ENCODE data around the gene GRHL3. TPM values are rescaled to one million over a fixed set of nuclear protein-coding genes. Genes with fewer than 3 reads are reported as not detected.

GRHL3 gene
- total and polyA plus RNA-seq, 10 of the 15 experiments (the other 5 are each of a cell fraction or from before 2014, with no cell fraction given): 0.07 to 0.87 (median 0.34) TPM

GRCh38 chr1:24390924-24391782, 72.0 kb downstream of the GRHL3 start (continued):
- TF ChIP-seq, protein P1, sequence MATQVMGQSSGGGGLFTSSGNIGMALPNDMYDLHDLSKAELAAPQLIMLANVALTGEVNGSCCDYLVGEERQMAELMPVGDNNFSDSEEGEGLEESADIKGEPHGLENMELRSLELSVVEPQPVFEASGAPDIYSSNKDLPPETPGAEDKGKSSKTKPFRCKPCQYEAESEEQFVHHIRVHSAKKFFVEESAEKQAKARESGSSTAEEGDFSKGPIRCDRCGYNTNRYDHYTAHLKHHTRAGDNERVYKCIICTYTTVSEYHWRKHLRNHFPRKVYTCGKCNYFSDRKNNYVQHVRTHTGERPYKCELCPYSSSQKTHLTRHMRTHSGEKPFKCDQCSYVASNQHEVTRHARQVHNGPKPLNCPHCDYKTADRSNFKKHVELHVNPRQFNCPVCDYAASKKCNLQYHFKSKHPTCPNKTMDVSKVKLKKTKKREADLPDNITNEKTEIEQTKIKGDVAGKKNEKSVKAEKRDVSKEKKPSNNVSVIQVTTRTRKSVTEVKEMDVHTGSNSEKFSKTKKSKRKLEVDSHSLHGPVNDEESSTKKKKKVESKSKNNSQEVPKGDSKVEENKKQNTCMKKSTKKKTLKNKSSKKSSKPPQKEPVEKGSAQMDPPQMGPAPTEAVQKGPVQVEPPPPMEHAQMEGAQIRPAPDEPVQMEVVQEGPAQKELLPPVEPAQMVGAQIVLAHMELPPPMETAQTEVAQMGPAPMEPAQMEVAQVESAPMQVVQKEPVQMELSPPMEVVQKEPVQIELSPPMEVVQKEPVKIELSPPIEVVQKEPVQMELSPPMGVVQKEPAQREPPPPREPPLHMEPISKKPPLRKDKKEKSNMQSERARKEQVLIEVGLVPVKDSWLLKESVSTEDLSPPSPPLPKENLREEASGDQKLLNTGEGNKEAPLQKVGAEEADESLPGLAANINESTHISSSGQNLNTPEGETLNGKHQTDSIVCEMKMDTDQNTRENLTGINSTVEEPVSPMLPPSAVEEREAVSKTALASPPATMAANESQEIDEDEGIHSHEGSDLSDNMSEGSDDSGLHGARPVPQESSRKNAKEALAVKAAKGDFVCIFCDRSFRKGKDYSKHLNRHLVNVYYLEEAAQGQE (IDR thresholded peaks at IDR 0.05; ENCODE audit: low read depth, low read length): no peak
- TF ChIP-seq CHD2 (IDR thresholded peaks at IDR 0.05; ENCODE audit: borderline replicate concordance, low read depth, low read length): 0 out of 2 replicates have a peak, but pooled peaks have one; percentile 13
- TF ChIP-seq PBX3 (IDR thresholded peaks at IDR 0.05; ENCODE audit: insufficient replicate concordance, low read depth, low read length): no peak
- no peak for TF ChIP-seq FOXK2 (IDR thresholded peaks at IDR 0.05)
- TF ChIP-seq KLF5 (IDR thresholded peaks at IDR 0.05; ENCODE audit: partially characterized antibody): no peak
- TF ChIP-seq, protein P2, sequence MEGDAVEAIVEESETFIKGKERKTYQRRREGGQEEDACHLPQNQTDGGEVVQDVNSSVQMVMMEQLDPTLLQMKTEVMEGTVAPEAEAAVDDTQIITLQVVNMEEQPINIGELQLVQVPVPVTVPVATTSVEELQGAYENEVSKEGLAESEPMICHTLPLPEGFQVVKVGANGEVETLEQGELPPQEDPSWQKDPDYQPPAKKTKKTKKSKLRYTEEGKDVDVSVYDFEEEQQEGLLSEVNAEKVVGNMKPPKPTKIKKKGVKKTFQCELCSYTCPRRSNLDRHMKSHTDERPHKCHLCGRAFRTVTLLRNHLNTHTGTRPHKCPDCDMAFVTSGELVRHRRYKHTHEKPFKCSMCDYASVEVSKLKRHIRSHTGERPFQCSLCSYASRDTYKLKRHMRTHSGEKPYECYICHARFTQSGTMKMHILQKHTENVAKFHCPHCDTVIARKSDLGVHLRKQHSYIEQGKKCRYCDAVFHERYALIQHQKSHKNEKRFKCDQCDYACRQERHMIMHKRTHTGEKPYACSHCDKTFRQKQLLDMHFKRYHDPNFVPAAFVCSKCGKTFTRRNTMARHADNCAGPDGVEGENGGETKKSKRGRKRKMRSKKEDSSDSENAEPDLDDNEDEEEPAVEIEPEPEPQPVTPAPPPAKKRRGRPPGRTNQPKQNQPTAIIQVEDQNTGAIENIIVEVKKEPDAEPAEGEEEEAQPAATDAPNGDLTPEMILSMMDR (IDR thresholded peaks at IDR 0.05 in 2 of 3, conservative IDR thresholded peaks at IDR 0.05 in 1 of 3; ENCODE audit: control insufficient read depth in 2 of 3, extremely low read depth in 1 of 3, insufficient read depth in 1 of 3, low read depth in 3 of 3, low read length in 3 of 3): peak; percentile 95 to 97 (median 97)
- TF ChIP-seq, protein P3, sequence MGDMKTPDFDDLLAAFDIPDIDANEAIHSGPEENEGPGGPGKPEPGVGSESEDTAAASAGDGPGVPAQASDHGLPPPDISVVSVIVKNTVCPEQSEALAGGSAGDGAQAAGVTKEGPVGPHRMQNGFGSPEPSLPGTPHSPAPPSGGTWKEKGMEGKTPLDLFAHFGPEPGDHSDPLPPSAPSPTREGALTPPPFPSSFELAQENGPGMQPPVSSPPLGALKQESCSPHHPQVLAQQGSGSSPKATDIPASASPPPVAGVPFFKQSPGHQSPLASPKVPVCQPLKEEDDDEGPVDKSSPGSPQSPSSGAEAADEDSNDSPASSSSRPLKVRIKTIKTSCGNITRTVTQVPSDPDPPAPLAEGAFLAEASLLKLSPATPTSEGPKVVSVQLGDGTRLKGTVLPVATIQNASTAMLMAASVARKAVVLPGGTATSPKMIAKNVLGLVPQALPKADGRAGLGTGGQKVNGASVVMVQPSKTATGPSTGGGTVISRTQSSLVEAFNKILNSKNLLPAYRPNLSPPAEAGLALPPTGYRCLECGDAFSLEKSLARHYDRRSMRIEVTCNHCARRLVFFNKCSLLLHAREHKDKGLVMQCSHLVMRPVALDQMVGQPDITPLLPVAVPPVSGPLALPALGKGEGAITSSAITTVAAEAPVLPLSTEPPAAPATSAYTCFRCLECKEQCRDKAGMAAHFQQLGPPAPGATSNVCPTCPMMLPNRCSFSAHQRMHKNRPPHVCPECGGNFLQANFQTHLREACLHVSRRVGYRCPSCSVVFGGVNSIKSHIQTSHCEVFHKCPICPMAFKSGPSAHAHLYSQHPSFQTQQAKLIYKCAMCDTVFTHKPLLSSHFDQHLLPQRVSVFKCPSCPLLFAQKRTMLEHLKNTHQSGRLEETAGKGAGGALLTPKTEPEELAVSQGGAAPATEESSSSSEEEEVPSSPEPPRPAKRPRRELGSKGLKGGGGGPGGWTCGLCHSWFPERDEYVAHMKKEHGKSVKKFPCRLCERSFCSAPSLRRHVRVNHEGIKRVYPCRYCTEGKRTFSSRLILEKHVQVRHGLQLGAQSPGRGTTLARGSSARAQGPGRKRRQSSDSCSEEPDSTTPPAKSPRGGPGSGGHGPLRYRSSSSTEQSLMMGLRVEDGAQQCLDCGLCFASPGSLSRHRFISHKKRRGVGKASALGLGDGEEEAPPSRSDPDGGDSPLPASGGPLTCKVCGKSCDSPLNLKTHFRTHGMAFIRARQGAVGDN (IDR thresholded peaks at IDR 0.05): no peak
- TF ChIP-seq SUPT20H (IDR thresholded peaks at IDR 0.05; ENCODE audit: borderline replicate concordance, control insufficient read depth, low read depth, low read length): no peak
- TF ChIP-seq TCF12 (IDR thresholded peaks at IDR 0.05; ENCODE audit: low read depth, low read length): no peak
- peak; percentile 77 for TF ChIP-seq CREB1 (IDR thresholded peaks at IDR 0.05; ENCODE audit: low read depth)
- peak; percentile 89 to 90 for TF ChIP-seq BHLHE40 (IDR thresholded peaks at IDR 0.05; ENCODE audit: borderline replicate concordance in 1 of 2, low read depth in 2 of 2, low read length in 1 of 2)
- no peak for TF ChIP-seq SKIL (IDR thresholded peaks at IDR 0.05; ENCODE audit: low read depth, poor library complexity, severe bottlenecking)
- 0 out of 2 replicates have a peak, but pooled peaks have one; percentile 21 for TF ChIP-seq HCFC1 (IDR thresholded peaks at IDR 0.05; ENCODE audit: low read length)
